Measurements from ENCODE around the gene FGF19.
A peak's percentile ranks its signal among the peaks of the same experiment; 100 is the strongest.
"Not testable (repeated sequence)": the region's sequence is repeated elsewhere in the genome, so short reads cannot be mapped to it uniquely, and the experiment has no call there.

FGF19 gene

GRCh38 chr11:69689484-69690319, 14.1 kb downstream of the FGF19 start:
- DNase-seq (ENCODE audit: low read depth), result no peak
- no peak overlapping the region for H3K4me3 ChIP-seq (ENCODE audit: low read length)
- TF ChIP-seq, protein P1, sequence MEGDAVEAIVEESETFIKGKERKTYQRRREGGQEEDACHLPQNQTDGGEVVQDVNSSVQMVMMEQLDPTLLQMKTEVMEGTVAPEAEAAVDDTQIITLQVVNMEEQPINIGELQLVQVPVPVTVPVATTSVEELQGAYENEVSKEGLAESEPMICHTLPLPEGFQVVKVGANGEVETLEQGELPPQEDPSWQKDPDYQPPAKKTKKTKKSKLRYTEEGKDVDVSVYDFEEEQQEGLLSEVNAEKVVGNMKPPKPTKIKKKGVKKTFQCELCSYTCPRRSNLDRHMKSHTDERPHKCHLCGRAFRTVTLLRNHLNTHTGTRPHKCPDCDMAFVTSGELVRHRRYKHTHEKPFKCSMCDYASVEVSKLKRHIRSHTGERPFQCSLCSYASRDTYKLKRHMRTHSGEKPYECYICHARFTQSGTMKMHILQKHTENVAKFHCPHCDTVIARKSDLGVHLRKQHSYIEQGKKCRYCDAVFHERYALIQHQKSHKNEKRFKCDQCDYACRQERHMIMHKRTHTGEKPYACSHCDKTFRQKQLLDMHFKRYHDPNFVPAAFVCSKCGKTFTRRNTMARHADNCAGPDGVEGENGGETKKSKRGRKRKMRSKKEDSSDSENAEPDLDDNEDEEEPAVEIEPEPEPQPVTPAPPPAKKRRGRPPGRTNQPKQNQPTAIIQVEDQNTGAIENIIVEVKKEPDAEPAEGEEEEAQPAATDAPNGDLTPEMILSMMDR (conservative IDR thresholded peaks at IDR 0.05; ENCODE audit: low read depth, low read length), result no peak

GRCh38 chr11:69687969-69688771, 15.7 kb downstream of the FGF19 start:
- not testable (repeated sequence) for DNase-seq (ENCODE audit: low read depth); H3K4me3 ChIP-seq (ENCODE audit: low read length)

GRCh38 chr11:69686856-69687255, 17.0 kb downstream of the FGF19 start:
- no peak for DNase-seq (ENCODE audit: low read depth)
- no peak overlapping the region for H3K4me3 ChIP-seq (ENCODE audit: low read length)
- TF ChIP-seq, protein P1 (conservative IDR thresholded peaks at IDR 0.05; ENCODE audit: low read depth, low read length), result no peak

DNA sequence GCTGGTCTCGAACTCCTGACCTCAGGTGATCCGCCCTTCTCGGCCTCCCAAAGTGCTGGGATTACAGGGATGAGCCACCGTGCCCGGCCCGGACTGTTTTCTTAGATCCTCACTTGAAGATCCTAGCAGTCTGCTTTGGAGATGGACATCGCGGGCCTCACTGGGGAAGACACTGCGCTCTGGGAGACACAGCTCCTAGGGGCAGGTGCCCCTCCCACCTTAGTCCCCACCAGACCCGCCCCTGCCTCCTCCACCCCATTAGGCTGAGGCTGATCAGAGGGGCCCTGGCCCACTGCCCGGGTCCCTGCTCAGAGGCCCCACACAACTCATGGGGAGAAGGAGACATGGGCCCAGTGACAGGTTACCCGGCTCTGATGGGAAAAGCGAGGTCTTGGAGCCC, 17.4 kb downstream of the FGF19 start:
- DNase-seq (ENCODE audit: low read depth), result no peak
- TF ChIP-seq, protein P1 (conservative IDR thresholded peaks at IDR 0.05; ENCODE audit: low read depth, low read length), result no peak
- H3K4me3 ChIP-seq (ENCODE audit: low read length), result no peak overlapping the region

GRCh38 chr11:69685348-69685747, 18.5 kb downstream of the FGF19 start:
- DNase-seq (ENCODE audit: low read depth), result no peak
- H3K4me3 ChIP-seq (ENCODE audit: low read length), result no peak overlapping the region
- TF ChIP-seq, protein P1 (conservative IDR thresholded peaks at IDR 0.05; ENCODE audit: low read depth, low read length), result no peak

GRCh38 chr11:69684651-69685050, 19.2 kb downstream of the FGF19 start:
- H3K4me3 ChIP-seq (ENCODE audit: low read length), result no peak overlapping the region
- no peak for DNase-seq (ENCODE audit: low read depth)
- TF ChIP-seq, protein P1 (conservative IDR thresholded peaks at IDR 0.05; ENCODE audit: low read depth, low read length), result no peak

- TF ChIP-seq, protein P1 (conservative IDR thresholded peaks at IDR 0.05; ENCODE audit: low read depth, low read length), result peak; percentile 67
- H3K4me3 ChIP-seq (ENCODE audit: low read length), result no peak overlapping the region
- DNase-seq (ENCODE audit: low read depth), result no peak
Observed at GRCh38 chr11:69683764-69684333, 20.0 kb downstream of the FGF19 start.

Measured in retinal pigment epithelial cell (primary cell).